ENCODE results near the gene SIK3.
A peak's percentile ranks its signal among the peaks of the same experiment; 100 is the strongest.

SIK3 gene

DNA sequence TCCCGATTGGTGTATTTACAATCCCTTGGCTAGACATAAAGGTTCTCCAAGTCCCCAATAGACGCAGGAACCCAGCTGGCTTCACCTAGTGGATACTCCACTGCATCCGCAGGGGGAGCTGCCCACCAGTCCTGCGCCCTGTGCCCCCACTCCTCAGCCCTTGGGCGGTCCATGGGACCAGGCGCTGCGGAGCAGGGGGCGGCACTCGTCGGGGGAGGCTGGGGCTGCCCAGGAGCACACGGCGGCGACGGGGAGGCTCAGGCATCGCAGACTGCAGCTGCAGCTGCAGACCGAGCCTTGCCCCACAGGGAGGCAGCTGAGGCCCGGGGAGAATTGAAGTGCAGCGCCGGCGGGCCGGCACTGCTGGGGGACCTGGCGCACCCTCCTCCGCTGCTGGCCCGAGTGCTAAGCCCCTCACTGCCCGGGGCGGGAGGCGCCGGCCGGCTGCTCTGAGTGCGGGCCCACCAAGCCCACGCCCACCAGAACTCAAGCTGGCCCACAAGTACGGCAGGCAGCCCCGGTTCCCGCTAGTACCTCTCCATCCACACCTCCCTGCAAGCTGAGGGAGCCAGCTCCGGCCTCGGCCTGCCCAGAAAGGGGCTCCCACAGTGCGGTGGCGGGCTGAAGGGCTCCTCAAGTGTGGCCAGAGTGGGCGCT is 12.2 kb upstream of the SIK3 start:
- DNase-seq (ENCODE audit: low spot score): no peak

DNA sequence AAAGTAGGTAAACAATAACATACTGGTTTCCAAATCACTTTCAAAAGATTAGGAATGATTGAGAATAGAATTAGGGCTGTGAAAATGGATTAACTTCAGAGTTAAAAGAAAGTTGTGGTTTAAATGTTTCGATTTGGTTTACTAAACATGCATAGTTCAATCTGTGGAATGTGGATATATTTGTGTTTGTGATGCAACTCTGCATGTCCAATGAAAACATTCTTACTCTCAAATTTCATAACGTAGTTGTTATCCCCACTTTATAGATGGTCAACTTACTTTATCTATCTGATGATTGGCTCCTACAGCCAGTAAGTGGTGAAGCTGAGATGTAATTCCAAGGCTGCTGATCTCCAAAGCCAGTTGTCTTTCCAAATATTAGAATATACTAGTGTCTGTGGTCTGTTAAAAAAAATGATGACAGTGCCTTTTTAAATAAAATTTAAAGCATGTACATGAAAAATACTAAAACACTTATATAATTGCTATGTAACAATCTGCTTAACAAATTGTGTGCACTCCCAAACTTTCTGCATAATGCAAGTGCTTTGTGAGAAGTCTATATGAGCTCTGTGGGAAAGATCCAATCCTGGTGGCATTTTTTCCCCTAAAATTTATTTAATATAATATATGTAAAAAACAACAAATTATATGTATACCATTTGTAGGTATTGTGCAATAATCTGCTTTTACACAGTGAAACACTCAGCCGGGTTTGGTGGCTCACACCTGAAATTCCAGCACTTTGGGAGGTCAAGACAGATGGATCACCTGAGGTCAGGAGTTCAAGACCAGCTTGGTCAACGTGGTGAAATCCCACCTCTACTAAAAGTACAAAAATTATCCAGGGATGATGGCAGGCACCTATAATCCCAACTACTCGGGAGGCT is 9.7 kb upstream of the SIK3 start:
- DNase-seq (ENCODE audit: low spot score): no peak

DNA sequence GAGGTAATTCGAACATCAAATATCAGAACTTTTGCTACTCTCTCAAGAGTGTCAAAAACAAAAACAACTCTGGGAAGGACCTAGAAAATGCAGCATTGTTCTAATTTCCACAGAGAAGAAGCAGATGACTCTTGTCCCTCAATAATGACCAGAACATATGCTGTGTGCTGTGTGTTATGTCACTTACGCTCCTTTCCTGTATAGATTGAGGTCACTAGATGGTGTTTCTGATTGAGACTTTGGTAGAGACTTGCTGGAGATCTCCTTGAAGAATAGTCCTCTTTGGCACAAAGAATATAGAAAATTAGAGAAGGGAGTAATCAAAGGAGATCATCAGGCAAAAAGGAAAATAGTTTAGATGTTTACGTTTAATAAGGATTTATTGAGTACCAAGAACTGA is 2.3 kb upstream of the SIK3 start:
- DNase-seq (ENCODE audit: low spot score): no peak

DNA sequence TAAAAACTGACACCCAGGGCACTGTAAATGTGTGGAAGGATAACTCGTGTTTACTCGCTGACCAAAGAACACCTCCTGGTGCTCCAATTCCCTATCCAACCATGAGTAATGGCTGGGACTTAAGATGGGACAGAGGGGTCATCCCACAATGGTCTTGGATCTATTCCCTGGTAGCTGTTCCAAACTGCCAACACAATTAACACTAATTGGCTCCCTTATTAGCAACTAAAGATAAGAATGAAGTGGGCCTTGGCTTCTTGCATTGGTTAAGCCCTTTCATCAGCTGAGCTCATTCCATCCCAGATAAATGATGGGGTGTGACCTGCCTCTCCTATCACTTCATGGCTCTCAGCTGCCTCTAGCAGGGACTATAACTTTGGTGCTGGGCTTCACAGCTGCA is 1.5 kb upstream of the SIK3 start:
- DNase-seq (ENCODE audit: low spot score): no peak

DNA sequence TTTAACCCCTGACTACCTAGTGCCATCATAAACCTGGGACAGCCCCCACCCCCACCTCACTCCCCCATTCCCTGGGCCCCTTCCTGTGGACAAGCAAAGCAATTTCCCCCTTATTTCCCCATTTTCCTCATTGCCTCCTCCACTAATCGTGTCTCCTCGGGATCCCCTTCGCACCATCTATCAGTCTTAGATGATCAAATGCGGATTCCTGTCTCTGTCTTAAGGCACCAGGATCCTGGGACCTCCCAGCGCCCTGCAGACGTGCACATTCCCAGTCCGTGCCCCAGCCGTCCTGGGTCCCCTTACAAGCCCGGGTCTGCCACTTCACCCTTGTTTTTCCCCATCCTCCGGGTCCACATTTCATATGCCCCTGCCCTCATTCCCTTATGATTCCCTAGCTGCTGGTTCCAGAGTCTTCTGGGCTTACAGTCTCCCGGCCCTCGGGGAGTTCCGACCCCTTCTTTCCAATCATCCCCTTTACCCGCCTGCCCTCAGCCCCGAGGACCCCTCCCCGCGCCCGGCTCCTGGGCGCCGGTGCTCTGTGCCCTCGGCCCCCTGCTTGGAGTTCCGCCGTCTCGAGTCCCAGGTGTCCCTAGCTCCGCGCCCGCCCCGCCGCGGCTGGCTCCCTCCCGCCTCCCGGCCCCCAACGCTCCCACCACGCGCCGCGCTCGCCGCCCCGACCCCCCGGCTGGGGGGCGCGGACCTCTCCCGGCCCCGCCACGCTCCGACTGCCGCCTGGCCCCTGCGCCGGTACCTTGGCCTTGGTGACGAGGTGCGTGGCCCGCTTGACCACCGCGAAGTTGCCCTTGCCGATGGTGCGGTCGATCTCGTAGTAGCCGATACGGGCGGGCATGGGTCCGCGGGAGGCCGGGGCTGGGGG is 599 bp downstream of the SIK3 start:
- DNase-seq (ENCODE audit: low spot score): no peak

DNA sequence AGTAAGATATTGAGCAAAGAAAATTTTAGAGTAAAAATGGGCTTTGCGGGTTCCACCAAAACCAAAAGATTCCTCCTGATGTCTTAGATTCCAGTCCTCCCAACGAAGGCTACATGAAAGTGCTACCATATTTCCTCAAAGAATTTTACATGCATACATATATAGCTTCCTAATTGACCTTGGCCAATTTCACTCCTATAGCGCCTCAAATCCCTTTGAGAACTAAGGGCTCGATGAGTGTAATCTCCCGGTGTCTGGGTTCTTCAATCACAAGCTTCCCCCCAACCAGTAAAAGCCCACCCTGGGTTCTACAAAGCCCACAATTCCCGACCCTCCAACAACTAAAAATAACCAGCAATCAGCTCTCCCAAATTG is 1.2 kb downstream of the SIK3 start:
- no peak for DNase-seq (ENCODE audit: low spot score)

DNA sequence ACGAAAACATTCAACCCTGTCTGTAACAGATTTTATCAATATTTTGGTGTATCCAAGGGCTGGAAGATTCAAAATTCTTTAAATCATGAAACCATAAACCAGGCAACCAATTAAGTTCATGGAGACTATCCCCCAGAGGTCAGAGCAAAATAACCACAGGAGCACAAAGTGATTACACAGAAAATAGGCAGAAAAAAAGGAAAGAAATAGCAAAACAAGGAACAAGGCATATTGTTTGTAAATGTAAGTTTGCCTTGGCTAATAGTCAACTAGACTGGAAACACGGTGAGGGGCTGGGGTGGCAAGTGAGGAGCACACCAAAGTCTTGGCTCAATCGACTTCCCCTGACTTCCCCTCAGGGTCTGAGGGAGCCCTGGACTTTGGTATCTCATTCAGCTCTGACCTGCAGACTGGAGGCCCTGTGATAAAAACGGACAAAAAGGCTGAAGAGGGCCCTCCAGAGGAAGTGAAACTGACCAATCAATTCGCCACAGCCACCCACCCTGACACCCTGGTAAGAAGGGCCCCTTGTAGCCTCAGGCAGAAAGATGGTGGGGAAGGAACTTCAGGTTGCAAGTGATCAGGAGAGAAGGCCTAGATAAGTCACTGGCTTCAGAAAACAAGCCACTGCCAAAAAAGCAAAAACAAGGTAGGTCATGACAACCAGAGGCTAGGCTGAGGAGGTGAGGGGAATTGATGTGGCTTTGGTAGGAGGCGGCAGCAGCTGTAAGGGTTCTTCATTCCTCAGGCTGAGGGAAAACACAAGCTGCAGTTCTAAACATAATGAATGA is 1.8 kb downstream of the SIK3 start:
- peak; percentile 72 for DNase-seq (ENCODE audit: low spot score)

DNA sequence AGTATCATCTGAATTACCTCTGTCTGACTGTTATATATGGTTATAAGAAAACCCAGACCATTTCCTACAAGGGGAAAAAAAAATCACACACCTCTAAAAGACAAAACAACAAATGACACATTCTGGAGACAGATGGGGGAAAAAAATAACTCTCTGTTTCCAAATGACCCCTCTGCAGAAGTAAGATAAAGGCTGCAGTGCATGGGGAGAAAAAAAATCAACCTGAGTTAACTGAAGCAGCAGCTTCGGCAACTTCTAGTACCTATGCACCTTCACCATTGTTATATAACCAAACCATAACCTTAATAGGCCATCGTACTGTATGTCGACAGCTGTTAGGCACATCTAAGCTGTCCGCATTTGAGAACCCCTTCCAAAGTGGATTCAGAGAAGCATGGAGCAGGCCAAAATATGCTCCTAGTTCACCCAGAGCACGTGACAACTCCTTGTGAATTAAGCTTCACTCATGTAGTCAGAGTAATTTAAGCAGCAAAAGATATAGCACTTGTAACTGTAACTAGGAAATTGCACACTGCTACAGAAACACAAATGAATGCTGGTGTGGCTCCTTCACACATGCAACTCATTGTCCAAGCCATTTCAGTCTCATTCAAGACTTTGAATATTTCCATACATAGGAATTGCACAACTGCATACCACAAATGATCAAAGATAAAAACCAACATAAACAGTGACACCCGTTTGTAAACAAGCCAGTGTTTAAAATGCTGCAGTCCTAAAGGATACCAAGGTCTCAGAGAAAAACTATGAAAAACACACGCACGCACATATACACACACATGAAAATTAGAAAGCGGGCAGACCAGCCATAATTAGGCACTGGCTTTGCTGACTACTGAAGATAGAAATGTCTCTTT is 2.7 kb downstream of the SIK3 start:
- DNase-seq (ENCODE audit: low spot score): no peak

DNA sequence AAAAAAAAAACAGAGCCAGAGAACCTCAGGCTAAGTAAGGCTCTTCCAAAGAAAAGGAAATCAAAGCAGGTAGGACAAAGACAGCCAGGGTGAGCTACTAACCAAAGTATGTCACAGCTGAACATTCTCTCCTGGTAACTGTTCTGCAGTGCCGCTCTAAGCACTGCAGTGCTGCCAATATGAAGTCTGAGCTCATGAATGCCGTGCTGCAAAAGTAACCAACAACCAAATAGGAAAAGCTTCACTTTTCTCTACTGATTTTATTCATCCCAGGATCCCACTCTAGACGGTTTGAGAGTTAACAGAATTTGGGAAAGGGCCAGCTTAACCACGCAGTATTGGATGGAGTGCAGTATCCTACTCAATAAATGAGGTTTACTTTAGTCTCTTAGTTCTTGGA is 3.5 kb downstream of the SIK3 start:
- DNase-seq (ENCODE audit: low spot score): no peak

DNA sequence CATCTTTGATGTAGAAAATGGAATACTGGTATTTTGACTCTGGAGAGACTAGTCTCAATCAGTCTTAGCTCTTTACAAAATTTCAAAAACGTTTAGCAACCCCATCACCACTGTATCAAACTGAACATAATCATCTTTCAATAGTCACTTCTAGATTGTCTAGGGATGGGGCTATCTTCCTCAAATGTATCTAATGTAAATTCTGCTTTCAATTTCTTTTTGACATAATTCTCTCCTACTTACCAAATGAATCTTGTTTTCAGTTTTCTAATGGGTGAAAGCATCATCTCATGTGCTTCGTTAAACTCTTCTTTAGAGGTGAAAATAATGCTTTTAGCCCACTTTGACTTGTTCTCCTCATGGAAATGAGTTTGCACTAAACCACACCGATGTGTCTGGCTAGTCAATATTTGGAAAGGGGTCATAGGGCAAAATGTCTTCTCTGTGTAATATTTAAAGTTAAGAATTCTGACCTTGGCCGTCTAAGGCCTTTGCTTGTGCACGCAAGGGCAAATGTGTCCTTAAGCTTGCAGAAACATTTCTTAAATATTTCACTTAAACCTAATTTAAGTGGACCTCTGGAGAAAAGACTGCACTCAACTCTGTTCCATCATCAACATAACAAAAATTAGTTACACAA is 5.2 kb downstream of the SIK3 start:
- DNase-seq (ENCODE audit: low spot score): no peak

DNA sequence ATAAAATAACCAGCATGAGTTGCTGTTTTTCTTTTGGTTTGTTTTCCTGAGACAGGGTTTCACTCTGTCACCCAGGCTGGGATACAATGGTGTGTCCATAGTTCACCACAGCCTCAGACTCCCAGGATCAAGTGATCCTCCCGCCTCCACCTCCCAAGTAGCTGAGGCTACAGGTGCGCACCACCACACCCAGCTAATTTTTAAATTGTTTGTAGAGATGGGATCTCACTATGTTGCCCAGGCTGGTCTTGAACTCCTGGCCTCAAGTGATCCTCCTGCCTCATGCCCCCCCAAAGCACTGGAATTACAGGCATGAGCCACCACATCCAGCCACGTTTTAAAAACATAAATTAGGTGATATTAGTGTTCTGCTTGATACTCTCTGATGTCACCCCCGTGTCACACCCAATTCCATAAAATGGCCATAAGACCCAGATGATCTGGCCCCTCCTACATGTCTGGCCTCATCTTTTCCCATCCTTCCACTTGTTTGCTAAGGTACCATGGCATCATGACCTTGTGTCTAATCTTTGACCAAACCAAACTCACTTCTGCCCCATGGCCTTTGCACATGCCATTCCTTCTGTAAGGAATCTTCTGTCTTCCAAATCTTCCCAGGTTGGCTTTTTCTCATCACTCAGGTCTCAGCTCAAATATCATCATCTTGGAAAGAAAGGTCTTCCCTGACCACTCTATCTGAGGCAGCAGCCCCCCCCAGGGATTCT is 6.3 kb downstream of the SIK3 start:
- no peak for DNase-seq (ENCODE audit: low spot score)

DNA sequence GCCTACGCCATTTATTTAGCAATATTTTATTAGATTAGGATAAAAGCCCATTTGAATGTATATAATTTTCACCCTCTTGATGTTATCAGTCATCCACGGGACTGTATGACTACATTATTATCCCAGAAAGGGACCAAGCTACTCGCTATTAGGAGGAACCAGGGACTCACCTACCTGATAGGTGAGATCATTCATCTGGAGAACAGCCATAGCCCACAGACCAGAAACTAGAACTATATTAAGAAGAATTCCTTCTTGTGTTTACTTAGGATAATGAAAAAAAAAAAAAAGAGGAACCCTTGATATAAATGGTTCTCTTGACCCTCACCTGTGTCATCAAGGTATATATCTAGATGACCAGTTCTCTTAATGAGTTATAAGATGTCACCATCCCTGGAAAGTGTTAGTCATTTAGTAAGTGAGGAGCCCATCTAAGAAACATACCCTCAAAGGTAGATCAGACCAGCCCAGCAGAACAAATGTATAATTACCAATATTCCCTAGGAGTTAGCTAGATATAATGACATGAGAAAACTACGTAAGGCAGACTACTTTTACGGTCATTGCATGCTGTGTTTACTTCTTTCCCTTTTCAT is 8.0 kb downstream of the SIK3 start:
- no peak for DNase-seq (ENCODE audit: low spot score)

DNA sequence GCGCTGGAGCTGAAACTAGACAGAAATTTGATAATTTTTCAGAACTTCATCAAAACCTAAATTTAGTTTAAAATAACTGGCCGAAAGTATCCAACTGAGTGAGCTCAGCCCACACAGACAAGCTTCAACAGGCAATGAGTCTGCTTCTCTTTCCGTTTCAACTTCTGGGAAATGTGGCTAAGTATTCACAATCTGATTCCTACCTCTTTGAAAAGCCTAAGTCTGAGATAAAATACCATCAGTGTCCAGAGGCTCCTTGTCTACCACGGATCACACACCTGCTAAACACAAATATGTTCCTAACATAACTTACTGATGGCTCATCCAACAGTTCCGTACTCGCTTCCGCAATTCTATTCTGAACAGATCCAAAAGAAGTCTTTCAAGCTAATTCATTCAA is 8.5 kb downstream of the SIK3 start:
- DNase-seq (ENCODE audit: low spot score): no peak

DNA sequence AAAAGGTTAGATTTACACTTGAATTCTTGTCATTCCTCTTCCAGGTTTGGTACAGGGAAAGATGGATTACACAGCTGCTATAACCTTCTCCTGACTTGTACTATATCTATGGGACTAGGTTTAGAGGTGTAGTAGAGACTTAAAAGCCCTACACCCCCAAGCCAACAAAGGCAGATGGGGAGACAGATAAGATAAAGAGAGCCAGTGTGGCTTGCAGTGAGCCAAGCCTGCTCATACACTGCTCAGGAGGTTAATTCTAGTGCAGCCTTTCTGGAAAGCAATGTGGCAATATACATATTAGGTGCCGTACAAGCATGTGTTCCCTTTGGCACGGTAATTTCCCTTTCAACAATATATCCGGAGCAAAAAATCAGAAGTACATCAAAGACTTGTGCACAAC is 10.8 kb downstream of the SIK3 start:
- DNase-seq (ENCODE audit: low spot score): no peak

DNA sequence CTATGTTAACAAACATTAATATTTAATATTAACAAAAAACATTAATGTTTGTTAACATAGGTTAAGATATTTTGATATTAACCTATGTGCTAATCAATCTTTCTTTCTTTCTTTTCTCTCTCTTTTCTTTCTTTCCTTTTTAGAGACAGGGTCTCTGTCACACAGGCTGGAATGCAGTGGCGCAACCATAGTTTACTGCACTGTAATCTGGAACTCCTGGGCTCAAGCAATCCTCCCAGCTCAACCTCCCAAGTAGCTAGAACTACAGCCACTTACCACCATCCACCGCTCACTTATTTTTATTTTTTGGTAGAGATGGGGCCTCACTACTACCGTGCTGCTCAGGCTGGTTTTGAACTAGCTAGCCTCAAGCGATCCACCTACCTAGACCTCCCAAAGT is 13.2 kb downstream of the SIK3 start:
- no peak for DNase-seq (ENCODE audit: low spot score)

DNA sequence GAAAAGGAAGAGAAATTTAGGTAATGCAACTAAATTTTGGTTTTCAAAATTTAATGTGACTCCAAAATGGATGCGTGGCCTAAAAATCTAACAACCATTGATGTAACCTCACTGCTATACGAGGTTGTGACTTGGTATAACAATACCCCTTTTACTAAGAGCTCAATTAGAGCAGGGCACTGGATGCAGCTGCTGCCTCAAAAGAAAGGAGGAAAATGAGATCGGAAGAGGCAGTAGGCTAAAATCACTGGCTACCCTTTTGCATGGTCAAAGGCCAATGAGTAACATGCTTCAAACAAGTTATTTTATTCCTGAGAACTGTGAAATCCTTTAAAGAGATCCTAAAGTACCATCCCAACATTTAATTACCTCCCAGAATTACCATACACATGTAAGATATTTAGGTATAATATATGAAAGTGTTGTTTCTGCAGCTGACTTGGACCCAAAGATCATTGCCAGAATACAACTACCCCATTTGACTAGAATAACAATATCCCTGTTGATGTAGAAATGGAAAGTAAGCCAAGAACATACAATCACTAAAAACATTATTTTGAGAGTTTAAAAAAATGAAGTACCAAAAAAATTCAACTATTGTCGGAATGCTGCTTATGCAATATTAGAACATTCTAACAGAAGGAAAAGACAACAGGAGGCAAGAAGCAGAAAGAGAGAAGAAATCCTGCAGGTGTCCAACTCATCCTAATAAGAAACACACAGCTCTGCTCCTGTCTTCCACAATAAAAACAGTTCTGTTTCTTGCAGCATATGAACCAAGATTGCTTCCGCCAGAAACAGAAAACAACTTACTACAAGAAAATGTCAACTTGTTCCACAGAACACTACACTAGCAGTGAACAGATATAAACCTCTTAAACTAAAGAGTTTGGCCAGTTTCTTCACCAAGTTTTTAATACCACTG is 15.0 kb downstream of the SIK3 start:
- DNase-seq (ENCODE audit: low spot score): no peak

DNA sequence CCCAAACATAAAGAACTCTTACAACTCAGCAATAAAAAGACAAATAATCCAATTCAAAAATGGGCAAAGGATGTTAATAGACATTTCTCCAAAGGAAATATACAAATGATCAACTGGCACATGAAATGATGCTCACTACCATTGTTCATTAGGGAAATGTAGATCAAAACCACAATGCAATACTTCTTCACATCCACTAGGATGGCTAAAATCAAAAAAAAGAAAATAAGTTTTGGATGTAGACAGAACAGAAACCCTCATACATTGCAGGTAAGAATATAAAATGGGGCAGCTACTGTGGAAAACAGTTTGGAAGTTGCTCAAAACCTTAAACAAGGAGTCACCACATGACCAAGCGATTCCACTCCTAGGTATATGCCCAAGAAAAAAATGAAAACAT is 16.3 kb downstream of the SIK3 start:
- no peak for DNase-seq (ENCODE audit: low spot score)

DNA sequence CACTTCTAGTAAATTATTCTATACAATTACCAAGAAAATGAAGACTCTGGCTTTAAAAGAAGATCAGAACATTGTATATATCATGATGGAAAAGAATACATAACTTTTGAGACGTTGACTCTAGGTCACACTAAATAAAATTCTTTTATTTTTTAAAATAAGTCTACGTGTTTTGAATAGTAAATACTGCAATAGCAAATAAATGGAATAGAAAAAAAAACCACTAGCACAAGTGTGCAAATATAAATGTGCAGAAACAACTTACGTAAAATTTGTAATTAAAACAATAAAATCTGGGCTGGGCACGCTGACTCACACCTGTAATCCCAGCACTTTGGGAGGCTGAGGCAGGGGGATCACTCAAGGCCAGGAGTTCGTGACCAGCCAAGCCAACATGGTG is 17.9 kb downstream of the SIK3 start:
- DNase-seq (ENCODE audit: low spot score): no peak
